NCI-H2196 treated with DMSO at 0.1 percent for 48 hours (cell line): ENCODE data around the gene IGF2R.

ENCODE experiments used
- DNase-seq: peaks from one replicate; lab custom pipeline; 2025; ENCODE audit not compliant: unreplicated experiment; lab: John Stamatoyannopoulos, UW

Gene IGF2R

GRCh38 chr6:160024152-160024551 is 55.3 kb downstream of the IGF2R start:
- DNase-seq: no peak

- no peak for DNase-seq
Observed at GRCh38 chr6:160027076-160027475, 58.2 kb downstream of the IGF2R start.

DNA sequence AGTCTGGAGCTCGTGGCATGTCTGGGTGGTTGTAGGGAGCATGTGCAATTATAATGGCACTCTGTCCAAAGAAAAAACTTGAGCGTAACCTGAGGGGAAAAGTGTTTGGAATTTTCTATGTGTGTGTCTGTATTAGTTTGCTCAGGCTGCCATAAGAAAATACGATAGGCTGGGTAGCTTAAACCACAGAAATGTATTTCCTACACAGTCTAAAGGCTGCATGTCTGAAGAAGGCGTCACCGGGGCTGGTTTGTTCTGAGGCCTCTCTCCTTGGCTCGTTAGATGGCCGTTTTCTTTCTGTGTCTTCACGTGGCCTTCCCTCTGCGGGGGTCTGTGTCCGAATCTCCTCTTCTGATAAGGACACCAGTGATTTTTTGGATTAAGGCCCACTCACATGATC is 59.0 kb downstream of the IGF2R start:
- DNase-seq: no peak

DNA sequence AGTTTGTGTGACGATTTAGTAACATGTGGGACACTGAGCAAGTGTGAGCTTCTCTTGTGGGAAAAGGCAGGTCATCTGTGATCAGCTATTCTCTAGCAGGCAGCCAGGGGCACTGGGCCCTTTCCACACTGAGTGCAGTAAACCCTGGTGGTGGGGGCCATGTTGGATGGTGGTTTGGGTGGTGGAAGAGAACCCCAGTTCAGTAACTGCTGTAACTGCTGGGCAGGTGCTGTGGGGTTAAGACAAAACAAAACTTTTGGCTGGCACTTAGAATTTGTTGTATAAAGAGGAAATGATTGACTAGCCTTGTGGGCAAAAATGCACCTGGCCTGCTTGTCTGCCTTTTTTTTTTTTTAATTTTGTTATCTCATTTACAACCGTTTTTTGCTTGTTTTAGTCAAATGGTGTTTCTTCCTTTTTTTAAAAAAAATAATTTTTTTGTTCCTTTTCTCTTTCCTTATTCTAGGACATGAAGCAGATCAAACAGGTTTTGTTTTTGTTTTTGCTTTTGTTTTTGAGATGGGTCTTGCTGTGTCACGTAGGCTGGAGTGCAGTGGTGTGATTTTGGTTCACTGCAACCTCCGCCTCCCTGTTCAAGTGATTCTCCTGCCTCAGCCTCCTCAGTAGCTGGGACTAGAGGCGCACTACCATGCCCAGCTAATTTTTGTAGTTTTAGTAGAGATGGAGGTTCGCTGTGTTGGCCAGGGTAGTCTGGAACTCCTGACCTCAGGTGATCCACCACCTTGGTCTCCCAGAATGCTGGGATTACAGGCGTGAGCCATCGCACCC is 59.8 kb downstream of the IGF2R start:
- no peak for DNase-seq

DNA sequence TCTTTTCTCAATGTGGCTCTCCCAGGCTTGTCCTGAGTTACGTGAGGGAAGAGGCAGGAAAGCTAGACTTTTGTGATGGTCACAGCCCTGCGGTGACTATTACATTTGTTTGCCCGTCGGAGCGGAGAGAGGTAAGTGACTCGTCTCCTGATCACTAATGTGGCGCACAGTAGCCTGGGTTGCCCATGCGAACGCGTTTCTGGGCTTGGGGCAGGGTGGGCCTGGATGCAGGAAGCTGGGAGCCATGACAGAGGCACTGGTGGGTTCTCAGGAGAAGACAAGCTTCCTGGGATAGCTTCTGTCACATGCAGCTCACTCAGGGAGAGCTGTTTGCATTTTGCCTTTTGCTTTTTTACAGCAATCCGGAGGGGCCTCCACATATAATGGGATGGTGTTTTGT is 60.6 kb downstream of the IGF2R start:
- DNase-seq: no peak

DNA sequence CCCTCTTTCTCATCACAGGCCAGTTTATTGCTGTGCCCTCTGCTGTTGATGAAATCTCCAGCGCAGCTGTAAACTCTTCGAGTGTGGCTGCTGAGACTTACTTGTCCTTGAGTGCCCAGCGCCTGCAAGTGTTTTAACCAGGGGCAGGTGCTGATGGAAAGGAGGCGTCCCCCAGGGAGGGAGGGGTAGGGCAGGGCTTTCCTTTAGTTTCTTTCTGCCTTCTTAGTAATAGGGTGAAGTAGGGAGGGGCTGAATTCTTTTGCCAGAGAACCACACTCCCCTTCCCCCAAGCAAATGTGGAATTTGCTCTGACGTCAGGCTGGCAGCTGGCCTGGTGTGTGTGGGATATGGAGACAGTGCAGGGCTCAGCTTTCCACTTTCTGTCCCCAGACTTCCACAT is 61.2 kb downstream of the IGF2R start:
- peak; percentile 16 for DNase-seq

DNA sequence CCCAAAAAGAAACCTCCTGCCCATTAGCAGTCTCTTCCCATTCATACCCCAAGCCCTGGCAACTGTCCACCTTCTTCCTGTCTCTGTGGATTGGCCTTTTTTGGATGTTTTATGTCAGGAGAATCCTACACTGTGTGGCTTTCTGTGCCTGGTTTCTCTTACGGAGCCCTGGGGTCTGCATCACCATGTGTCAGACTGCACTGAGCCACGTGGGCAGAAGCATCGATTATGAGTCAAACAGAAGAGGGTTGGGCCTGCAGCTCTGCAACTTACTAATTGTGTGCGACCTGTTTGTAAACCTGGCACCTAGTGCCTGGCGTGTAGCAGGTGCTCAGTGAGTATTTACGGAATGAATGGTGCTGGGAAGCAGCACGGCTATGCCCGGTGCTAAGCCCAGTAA is 62.6 kb downstream of the IGF2R start:
- DNase-seq: no peak

GRCh38 chr6:160031871-160032270 is 63.0 kb downstream of the IGF2R start:
- no peak for DNase-seq

GRCh38 chr6:160032538-160032937 is 63.7 kb downstream of the IGF2R start:
- no peak for DNase-seq

GRCh38 chr6:160034036-160034930 is 65.4 kb downstream of the IGF2R start:
- DNase-seq: no peak

GRCh38 chr6:160035241-160035640 is 66.4 kb downstream of the IGF2R start:
- DNase-seq: no peak

DNA sequence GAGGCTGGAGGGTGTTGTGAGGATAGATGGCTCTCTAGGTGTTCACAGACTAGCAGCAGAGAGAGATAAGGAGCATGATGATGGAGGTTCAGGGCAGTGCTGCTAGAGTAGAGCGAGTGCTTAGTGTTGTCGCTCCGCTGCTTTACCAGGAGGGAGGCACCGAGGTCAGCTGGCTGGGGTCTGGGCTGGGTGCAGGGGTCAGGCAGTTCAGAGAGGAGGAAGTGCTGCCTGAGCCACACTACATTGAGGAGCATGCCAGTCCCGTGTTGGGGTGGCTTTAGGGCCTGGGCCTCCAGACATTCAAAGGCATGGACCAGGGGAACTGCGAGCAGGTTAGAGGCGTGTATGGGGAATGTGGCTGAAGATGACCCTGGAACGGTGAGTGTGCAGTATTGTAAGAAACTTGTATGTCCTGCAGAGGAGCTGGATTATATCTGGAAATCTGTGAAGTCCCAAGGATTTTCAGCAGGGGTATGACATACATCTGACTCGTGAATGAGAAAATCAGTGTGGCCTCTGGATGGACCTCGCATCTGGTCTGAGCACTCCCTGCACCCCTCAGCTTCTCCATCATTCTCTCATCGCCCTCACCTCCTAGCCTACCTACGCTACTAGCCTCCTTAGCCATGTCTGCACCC is 66.9 kb downstream of the IGF2R start:
- no peak for DNase-seq

GRCh38 chr6:160036331-160036695 is 67.4 kb downstream of the IGF2R start:
- no peak for DNase-seq

DNA sequence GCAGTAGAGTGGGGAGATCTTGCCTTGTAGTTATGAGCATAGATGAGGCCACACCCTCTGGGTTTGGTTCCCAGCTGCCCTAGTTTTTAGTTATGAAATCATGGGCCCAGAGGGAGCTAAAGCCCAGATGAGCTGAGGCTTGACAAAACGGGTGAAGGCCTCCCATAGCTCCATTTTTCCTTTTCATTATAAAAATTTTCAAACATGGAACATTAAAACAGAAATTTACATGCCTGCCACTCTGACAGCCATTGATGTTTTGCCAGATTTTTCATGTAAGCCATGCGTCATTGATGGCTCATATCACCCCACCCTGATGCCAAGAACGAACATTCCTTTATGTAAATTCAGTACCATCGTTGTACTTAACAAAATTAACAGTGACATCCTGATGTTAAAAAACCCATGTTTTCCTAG is 67.9 kb downstream of the IGF2R start:
- no peak for DNase-seq

- DNase-seq: no peak
Observed at GRCh38 chr6:160038479-160038878, 69.6 kb downstream of the IGF2R start.

DNA sequence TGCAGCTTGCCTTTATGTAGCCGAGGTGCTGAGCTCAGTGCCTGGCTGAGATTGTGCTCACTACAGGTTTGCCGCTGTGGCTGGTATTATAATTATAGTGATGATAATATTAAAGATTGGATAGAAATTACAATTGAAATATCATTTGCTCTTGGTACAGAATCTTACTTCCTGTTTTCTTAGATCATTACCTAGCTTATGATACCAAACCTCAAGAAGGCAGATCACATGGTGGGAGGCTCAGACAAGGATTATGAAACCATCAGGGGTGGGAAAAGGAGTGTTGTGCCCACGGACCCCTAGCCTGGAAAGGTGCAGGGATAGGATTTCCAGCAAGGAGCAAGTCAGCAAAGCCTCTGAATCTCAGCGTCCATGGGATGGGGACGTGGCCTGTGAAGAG is 70.6 kb downstream of the IGF2R start:
- no peak for DNase-seq

- DNase-seq: no peak
Observed at GRCh38 chr6:160040055-160040454, 71.2 kb downstream of the IGF2R start.

DNA sequence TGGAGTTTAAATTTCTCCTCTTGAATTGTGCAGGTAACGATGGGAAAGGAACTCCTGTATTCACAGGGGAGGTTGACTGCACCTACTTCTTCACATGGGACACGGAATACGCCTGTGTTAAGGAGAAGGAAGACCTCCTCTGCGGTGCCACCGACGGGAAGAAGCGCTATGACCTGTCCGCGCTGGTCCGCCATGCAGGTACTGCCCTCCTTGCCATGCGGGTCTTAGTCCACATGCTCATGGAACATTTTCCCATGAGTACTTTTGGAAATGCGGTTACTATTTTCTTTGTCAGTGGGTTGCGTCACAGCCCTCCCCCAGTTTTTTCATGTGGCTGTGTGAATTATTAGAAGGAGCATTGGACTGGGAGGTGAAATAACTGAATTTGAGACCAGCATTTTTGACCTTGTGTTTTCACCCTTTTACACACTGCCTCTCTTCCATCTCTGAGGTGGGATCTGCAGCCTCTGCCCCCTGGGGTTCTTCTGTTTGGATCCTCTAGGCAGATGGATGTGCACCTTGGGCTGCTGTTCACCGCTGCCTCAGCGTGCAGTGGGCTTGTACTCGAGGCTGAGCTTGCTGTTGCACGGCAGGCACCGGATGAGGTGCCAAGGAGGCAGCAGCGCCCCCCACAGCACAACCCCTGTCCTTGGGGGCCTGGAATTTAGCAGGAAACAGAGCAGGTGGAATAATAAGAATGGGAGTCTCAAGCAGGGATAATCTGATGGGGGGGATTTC is 71.8 kb downstream of the IGF2R start:
- DNase-seq: no peak

DNA sequence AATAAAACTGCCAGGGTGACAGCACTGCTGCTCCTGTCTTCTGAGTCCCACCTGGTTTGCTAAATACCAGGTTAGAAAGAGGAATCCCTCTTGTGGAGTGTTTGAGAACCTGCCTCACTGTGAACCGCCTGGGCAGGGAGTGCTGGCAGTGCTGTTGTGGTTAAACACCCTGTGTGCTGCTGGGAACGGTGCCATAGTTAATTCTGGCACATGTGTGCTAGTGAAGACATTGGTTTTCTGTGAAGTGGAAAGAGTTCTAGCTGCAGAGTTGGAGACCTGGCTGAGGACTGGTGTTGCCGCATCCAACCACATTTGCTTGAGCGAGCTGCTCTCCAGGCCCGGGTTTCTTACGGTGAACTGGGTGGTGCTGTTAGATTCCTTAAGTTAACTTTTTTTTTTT is 72.7 kb downstream of the IGF2R start:
- peak; percentile 12 for DNase-seq

- no peak for DNase-seq
Observed at GRCh38 chr6:160042014-160042773, 73.3 kb downstream of the IGF2R start.
